Measurements from ENCODE around the gene GPATCH11.

Gene GPATCH11

GRCh38 chr2:37109523-37109922, 25.2 kb downstream of the GPATCH11 start:
- DNase-seq = no peak

- DNase-seq = no peak
These were observed 26.2 kb downstream of the GPATCH11 start for GRCh38 chr2:37110306-37111212.

GRCh38 chr2:37111958-37112357, 27.6 kb downstream of the GPATCH11 start:
- no peak for DNase-seq

GRCh38 chr2:37117566-37117965, 33.2 kb downstream of the GPATCH11 start:
- no peak for DNase-seq

- DNase-seq = no peak
These were observed 34.8 kb downstream of the GPATCH11 start for GRCh38 chr2:37119157-37119556.

GRCh38 chr2:37125416-37125815, 41.1 kb downstream of the GPATCH11 start:
- DNase-seq = no peak

- no peak for DNase-seq
These were observed 48.6 kb downstream of the GPATCH11 start for GRCh38 chr2:37132914-37133313.

- no peak for DNase-seq
These were observed 58.2 kb downstream of the GPATCH11 start for GRCh38 chr2:37142546-37142945.

- no peak for DNase-seq
These were observed 59.7 kb downstream of the GPATCH11 start for GRCh38 chr2:37143974-37144373.

- no peak for DNase-seq
These were observed 61.7 kb downstream of the GPATCH11 start for GRCh38 chr2:37146062-37146461.

GRCh38 chr2:37148325-37148724, 64.0 kb downstream of the GPATCH11 start:
- no peak for DNase-seq
